Measurements from ENCODE around the gene ING4.

The ING4 gene

GRCh38 chr12:6604259-6605029 is 58.5 kb downstream of the ING4 start:
- TF ChIP-seq, protein P1, sequence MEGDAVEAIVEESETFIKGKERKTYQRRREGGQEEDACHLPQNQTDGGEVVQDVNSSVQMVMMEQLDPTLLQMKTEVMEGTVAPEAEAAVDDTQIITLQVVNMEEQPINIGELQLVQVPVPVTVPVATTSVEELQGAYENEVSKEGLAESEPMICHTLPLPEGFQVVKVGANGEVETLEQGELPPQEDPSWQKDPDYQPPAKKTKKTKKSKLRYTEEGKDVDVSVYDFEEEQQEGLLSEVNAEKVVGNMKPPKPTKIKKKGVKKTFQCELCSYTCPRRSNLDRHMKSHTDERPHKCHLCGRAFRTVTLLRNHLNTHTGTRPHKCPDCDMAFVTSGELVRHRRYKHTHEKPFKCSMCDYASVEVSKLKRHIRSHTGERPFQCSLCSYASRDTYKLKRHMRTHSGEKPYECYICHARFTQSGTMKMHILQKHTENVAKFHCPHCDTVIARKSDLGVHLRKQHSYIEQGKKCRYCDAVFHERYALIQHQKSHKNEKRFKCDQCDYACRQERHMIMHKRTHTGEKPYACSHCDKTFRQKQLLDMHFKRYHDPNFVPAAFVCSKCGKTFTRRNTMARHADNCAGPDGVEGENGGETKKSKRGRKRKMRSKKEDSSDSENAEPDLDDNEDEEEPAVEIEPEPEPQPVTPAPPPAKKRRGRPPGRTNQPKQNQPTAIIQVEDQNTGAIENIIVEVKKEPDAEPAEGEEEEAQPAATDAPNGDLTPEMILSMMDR (IDR thresholded peaks at IDR 0.05; ENCODE audit: insufficient read depth, low read length): no peak
- no peak for TF ChIP-seq POLR2AphosphoS5 (IDR thresholded peaks at IDR 0.05; ENCODE audit: low read depth)
- TF ChIP-seq SPI1 (IDR thresholded peaks at IDR 0.05; ENCODE audit: borderline replicate concordance, low read depth): no peak
- TF ChIP-seq GABPA (IDR thresholded peaks at IDR 0.05; ENCODE audit: low read depth): no peak
- TF ChIP-seq, protein P2, sequence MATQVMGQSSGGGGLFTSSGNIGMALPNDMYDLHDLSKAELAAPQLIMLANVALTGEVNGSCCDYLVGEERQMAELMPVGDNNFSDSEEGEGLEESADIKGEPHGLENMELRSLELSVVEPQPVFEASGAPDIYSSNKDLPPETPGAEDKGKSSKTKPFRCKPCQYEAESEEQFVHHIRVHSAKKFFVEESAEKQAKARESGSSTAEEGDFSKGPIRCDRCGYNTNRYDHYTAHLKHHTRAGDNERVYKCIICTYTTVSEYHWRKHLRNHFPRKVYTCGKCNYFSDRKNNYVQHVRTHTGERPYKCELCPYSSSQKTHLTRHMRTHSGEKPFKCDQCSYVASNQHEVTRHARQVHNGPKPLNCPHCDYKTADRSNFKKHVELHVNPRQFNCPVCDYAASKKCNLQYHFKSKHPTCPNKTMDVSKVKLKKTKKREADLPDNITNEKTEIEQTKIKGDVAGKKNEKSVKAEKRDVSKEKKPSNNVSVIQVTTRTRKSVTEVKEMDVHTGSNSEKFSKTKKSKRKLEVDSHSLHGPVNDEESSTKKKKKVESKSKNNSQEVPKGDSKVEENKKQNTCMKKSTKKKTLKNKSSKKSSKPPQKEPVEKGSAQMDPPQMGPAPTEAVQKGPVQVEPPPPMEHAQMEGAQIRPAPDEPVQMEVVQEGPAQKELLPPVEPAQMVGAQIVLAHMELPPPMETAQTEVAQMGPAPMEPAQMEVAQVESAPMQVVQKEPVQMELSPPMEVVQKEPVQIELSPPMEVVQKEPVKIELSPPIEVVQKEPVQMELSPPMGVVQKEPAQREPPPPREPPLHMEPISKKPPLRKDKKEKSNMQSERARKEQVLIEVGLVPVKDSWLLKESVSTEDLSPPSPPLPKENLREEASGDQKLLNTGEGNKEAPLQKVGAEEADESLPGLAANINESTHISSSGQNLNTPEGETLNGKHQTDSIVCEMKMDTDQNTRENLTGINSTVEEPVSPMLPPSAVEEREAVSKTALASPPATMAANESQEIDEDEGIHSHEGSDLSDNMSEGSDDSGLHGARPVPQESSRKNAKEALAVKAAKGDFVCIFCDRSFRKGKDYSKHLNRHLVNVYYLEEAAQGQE (IDR thresholded peaks at IDR 0.05; ENCODE audit: insufficient replicate concordance, low read depth): no peak
- DNase-seq (ENCODE audit: low read depth in 1 of 2, low spot score in 1 of 2): no peak
- H3K27me3 ChIP-seq (ENCODE audit: insufficient read depth, poor library complexity, severe bottlenecking): no peaks in the 10 kb centered on the region
- H3K4me3 ChIP-seq (replicated peaks; ENCODE audit: insufficient read depth, low read length): peak overlapping the region; percentile 71
- peak overlapping the region; percentile 88; the same call in 1 of the 2 replicates for H3K27ac ChIP-seq (replicated peaks)

- no peak for TF ChIP-seq GABPA (IDR thresholded peaks at IDR 0.05; ENCODE audit: low read depth)
- TF ChIP-seq SPI1 (IDR thresholded peaks at IDR 0.05; ENCODE audit: borderline replicate concordance, low read depth): peak; percentile 21; the same call in 1 of the 2 replicates
- TF ChIP-seq, protein P1 (IDR thresholded peaks at IDR 0.05; ENCODE audit: insufficient read depth, low read length): no peak
- Histone ChIP-seq H3K27me3 (ENCODE audit: insufficient read depth, poor library complexity, severe bottlenecking) (no peaks in the 10 kb centered on the region), H3K4me3 (replicated peaks; ENCODE audit: insufficient read depth, low read length) (no peak overlapping the region), H3K27ac (replicated peaks) (peak overlapping the region; percentile 47; the same call in 1 of the 2 replicates)
- DNase-seq (ENCODE audit: low read depth in 1 of 2, low spot score in 1 of 2): peak in 1 of 2 experiments; percentile 72
These were observed 59.8 kb downstream of the ING4 start for GRCh38 chr12:6603095-6603567.

- no peak for TF ChIP-seq GABPA (IDR thresholded peaks at IDR 0.05; ENCODE audit: low read depth)
- TF ChIP-seq SPI1 (IDR thresholded peaks at IDR 0.05; ENCODE audit: borderline replicate concordance, low read depth): no peak
- TF ChIP-seq, protein P2 (IDR thresholded peaks at IDR 0.05; ENCODE audit: insufficient replicate concordance, low read depth): no peak
- no peak for TF ChIP-seq POLR2AphosphoS5 (IDR thresholded peaks at IDR 0.05; ENCODE audit: low read depth)
- TF ChIP-seq, protein P1 (IDR thresholded peaks at IDR 0.05; ENCODE audit: insufficient read depth, low read length): no peak
- H3K27ac ChIP-seq (replicated peaks): no peak overlapping the region
- no peaks in the 10 kb centered on the region for H3K27me3 ChIP-seq (ENCODE audit: insufficient read depth, poor library complexity, severe bottlenecking)
- no peak for DNase-seq (ENCODE audit: low read depth in 1 of 2, low spot score in 1 of 2)
- H3K4me3 ChIP-seq (replicated peaks; ENCODE audit: insufficient read depth, low read length): no peak overlapping the region
These were observed 60.4 kb downstream of the ING4 start for GRCh38 chr12:6602526-6602925.

Data from HL-60 (cell line).